HG03280 (cell line): ENCODE data around the gene GNLY.

Source experiments
- ATAC-seq: cut with Tn5 transposase; IDR thresholded peaks from one replicate; pipeline ENCODE4 v1.9.1; 2021; ENCODE audit warnings: mild to moderate bottlenecking, moderate library complexity; ENCODE audit not compliant: unreplicated experiment

Gene GNLY

GRCh38 chr2:85681776-85682175 lies 12.4 kb upstream of the GNLY start:
- ATAC-seq: no peak

GRCh38 chr2:85682378-85682777 lies 11.8 kb upstream of the GNLY start:
- no peak for ATAC-seq

GRCh38 chr2:85684380-85684779 lies 9.8 kb upstream of the GNLY start:
- no peak for ATAC-seq

DNA sequence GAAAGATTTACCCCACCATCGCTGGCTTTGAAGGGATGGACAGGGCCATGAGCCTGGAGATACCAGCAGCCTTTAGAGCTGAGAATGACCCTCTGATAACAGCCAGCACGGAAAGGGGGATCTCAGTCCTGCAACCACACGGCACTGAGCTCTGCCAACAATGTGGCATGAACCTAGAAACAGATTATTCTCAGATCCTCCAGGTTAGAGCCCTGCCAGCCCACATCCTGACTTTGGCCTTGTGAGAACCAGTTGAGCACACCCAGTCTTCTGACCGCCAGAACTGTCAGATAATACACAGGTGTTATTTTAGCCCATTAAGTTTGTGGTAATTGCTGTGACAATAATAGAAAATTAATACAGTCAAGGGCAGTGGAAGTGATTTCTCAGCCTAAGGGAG lies 9.4 kb upstream of the GNLY start:
- no peak for ATAC-seq

DNA sequence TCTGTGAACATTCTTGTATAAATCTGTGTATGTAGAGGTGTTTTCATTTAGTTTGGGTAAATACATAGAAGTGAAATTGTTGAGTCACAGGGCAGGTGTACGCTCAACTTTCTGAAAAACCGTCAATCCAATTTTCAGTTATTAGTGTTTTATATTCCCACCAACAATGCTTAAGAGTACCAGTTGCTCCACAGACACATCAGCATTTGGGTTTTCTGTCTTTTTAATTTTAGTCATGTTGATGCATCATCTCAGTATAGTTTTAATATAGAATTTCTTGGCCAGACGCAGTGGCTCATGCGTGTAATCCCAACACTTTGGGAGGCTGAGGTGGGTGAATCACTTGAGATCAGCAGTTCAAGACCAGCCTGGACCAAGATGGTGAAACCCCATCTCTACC lies 3.2 kb upstream of the GNLY start:
- no peak for ATAC-seq

GRCh38 chr2:85692039-85692645 lies 2.0 kb upstream of the GNLY start:
- no peak for ATAC-seq

GRCh38 chr2:85695121-85695520 lies 963 bp downstream of the GNLY start:
- no peak for ATAC-seq

DNA sequence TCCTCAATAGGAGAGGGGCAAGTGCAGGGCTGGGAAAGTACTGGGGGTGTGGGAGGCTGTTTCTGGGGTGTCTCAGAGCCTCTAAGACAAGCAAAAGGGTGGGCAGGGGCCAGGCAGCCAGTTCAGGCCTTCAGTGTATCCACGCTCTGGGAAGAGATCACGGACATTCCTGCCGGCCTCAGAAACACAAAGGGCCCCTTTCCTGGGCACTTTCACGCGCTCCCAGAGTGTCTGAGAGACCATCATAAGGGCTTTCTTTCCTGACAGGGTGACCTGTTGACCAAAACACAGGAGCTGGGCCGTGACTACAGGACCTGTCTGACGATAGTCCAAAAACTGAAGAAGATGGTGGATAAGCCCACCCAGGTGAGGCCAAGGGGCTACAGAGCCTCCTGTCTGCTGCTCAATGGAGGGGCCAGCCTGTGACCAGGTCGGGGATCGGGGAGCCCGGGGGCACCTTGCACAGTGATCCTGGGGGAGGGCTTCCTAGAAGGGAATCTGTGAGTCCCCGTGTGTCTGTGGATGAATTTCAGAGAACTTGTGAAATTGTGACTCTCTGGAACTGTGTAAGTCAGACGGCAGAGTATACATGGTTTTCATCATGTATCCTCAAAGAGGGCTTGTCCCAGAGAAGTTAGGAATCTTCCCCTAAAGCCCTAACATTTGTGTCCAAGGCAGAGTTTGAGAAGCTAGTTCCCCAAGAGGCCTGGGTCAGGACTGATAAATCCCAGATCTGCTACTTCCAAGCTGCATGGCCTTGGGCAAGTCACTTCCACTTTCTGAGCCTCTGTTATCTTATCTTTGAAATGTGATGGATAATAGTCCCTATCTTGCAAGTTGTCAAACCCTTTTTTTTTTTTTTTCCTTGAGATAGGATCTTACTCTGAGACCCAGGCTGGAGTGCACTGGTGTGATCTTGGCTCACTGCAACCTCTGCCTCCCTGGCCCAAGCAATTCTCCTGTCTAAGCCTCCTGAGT lies 1.8 kb downstream of the GNLY start:
- ATAC-seq: no peak

DNA sequence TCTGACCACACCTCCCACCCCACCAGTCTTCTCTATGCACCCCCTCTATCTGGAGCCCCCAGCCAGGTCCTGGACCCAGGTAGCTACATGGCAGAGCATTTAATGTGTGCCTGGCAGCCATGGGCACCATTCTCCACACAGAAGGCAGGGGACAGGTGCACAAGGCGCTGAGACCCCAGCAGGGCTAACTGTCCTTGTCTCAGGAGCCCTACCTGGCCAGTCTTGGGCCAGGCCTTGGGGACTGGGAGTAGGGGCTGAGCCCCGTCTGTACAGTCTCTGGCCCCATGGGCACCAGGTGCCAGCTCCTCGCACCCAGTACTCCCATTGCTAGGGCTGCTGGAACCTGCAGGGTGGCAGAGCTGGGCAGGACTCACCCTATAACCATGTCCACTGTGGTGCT lies 2.9 kb downstream of the GNLY start:
- ATAC-seq: no peak

DNA sequence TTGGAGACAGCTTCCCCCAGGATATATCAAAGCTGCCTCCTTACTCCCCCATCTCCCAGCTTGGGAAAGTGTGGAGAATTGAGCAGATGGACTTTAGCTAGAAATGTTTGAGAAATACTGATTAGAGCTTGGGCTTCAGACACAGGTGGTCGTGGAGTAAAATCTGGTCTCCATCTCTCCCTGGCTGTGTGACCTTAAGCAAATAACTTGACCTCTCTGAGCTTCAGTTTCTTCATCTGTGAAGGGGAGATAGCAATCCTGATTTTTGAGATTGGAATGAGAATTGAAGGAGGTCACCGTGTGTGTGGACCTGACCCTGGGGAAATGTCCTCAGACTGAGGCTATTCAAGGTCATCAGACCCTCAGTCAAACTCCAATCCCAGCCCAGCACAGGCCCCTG lies 3.6 kb downstream of the GNLY start:
- no peak for ATAC-seq

- ATAC-seq: no peak
These were observed 4.2 kb downstream of the GNLY start for GRCh38 chr2:85698184-85698879.

DNA sequence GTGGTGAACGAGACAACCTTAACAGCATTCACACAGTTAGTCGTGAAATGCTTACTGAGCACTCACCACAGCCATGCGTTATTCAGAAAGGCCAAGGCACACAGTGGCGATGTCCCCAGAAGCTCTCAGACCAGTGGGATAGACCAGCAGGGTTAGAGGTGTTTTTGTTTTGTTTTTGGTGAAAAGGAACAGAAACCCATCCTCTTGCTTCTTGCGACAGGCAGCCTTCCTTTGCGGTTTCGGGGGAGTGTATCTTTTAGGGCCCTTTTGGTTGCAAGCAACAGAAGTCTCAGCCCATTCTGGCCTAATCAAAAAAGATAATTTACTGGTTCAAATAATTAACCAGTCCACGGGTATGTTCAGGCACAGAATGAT lies 4.7 kb downstream of the GNLY start:
- ATAC-seq: no peak

DNA sequence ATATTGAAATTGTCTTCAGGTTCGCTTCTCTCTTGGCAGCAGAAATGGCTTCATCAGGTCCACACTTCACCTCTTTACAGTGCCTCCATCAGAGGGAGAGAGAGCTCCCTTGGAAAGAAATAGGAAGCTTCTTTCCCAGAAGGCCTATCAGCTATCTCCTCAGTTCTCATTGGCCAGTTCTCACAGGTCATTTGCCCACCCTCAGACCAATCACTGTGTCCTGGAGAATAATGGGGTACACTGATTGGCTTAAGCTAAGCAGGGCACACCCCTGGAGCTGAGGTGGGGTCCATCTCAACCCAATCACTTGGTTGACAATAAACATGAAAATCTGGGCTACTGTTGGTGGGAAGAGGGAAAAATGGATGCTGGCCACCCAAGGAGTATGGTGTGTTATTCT lies 5.2 kb downstream of the GNLY start:
- ATAC-seq: no peak

DNA sequence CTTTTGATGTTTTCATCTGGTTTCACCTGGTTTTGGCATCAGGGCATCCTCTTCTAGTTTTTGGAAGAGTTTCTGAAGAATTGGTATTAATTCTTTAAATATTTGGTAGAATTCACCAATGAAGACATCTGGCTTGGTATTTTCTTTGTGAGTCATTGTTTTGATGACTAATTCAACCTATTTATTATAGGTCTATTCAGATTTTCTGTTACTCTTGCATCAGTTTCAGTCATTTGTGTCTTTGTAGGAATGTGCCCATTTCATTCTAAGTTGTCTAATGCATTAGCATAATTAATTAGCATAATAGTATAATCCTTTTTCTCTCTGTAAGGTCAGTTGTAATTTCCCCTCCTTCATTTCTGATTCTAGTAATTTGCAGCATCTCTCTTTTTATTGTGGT lies 8.0 kb downstream of the GNLY start:
- no peak for ATAC-seq

DNA sequence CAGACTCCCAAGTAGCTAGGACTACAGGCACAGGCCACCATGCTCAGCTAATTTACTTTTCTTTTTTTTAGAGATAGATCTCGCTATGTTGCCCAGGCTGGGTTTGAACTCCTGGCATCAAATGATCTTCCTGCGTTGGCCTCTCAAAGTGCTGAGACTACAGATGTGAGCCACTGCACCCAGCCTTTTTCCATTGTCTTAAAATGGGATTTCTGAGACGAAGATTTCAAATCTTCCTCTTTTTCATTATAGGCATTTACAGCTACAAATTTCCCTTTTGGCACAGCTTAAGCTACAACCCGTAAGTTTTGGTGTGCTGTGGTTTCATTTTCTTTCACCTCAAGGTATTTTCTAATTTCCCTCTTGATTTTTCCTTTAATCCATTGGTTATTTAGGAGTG lies 8.6 kb downstream of the GNLY start:
- no peak for ATAC-seq

DNA sequence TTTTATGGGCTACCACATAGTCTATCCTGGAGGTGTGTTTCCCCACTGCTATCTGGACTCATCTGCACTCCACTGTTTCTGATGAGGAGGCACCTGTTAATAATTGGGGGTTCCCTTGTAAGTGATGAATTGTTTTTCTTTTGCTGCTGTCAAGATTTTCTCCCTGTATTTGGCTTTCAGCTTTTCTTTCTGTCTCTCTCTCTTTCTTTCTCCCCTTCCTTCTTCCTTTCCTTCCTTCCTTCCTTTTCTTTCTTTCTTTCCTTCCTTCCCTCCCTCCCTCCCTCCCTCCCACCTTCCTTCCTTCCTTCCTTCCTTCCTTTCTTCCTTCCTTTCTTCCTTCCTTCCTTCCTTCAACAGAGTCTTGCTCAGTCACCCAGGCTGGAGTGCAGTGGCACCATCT lies 9.2 kb downstream of the GNLY start:
- no peak for ATAC-seq

DNA sequence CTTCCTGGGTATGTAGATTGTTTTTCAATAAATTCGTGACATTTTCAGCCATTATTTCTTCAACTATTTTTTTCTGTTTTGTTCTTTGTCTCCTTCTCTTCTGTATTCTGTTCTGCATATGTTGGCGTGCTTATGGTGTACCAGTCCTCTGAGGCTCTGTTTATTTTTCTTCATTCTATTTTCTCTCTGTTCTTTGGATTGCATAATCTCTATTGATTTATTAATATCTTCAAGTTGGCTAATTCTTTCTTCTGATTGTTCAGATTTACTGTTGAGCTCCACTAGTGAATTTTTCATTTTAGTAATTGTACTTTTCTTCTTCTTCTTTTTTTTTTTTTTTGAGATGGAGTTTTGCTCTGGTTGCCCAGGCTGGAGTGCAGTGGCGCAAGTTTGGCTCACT lies 9.9 kb downstream of the GNLY start:
- ATAC-seq: no peak

GRCh38 chr2:85704800-85705679 lies 10.9 kb downstream of the GNLY start:
- ATAC-seq: peak; percentile 48

GRCh38 chr2:85705680-85706039 lies 11.5 kb downstream of the GNLY start:
- no peak for ATAC-seq

DNA sequence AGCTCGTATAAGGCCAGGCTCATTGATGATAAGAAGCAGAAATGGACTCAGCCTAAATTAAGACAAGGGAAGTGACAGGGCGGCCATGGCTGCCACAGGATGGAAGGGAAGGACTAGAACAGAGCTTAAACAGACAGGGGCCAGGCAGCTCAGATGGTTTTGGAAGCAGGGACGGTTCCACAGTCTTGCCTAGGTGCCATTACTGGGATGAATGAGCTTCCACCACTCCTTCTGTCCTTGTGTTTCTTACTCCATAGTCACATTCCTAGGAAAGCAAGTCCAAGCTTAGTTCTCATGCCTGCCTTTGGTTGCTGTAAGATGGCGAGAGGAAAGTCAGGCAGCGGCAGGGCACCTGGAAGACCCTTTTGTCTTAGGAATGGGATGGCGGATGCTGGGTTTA lies 11.9 kb downstream of the GNLY start:
- ATAC-seq: no peak
